A549 (cell line): ENCODE results near the gene GPBP1. TPM values are rescaled to one million over a fixed set of nuclear protein-coding genes. Genes with fewer than 3 reads are reported as not detected.

Experiments used
- ATAC-seq, 2 experiments: fragments of 200-7000 bp in 1 of 2; fragments of >200 bp in 1 of 2; cut with Nextera tagmentation in 1 of 2; cut with Tn5 transposase in 1 of 2; 3 replicates each; pipeline versions ENCODE4 v1.8.0 to v1.9.1; 2018 to 2020; ENCODE audit warnings: mild to moderate bottlenecking in 1 of 2, moderate library complexity in 1 of 2
- CTCF ChIA-PET: fragments of 300-600 bp; sonication (Branson Sonifier 250); formaldehyde crosslinking; extraction: SDS; loops from one replicate; lab custom pipeline; 2021; ENCODE audit warnings: antibody characterized with exemption, inconsistent platforms; lab: Yijun Ruan, JAX
- POLR2A ChIA-PET: fragments of 350-600 bp; formaldehyde crosslinking; extraction: SDS; loops from one replicate; lab custom pipeline; 2021; ENCODE audit warnings: antibody characterized with exemption, inconsistent platforms; lab: Yijun Ruan, JAX
- DNase-seq, 2 experiments: peaks; one replicate each; pipeline versions ENCODE4 v3.0.0 to v3.0.0-alpha.2; 2011 to 2016; ENCODE audit warnings: low read depth in 1 of 2, low spot score in 1 of 2
- FAIRE-seq: peaks from 2 replicates; lab custom pipeline; 2011; peaks lifted over from hg19 to GRCh38; lab: Jason Lieb, UNC
- H3K27ac ChIP-seq, 2 experiments: fragments of >200 bp; sonication (Bioruptor Twin); formaldehyde crosslinking; 3 replicates each; pipeline ENCODE4 v1.5.1; 2016 to 2017
- H3K4me1 ChIP-seq: fragments of >200 bp; sonication (Bioruptor Twin); formaldehyde crosslinking; 3 replicates; pipeline ENCODE4 v1.6.1; 2016
- H3K4me2 ChIP-seq: fragments of >200 bp; sonication (Bioruptor Twin); formaldehyde crosslinking; 3 replicates; pipeline ENCODE4 v1.6.1; 2016
- H3K4me3 ChIP-seq: fragments of >200 bp; sonication (Bioruptor Twin); formaldehyde crosslinking; 3 replicates; pipeline ENCODE4 v1.5.1; 2016
- H3K9me3 ChIP-seq: fragments of >200 bp; sonication (Bioruptor Twin); formaldehyde crosslinking; 3 replicates; pipeline ENCODE4 v1.6.1; 2016
- BHLHE40 ChIP-seq: IDR thresholded peaks from 2 replicates; pipeline ENCODE4 v1.6.1; 2012; ENCODE audit warnings: low read depth, low read length, inconsistent platforms
- EP300 ChIP-seq, 2 experiments: fragments of >200 bp; sonication (Bioruptor Twin); formaldehyde crosslinking; IDR thresholded peaks; 2 replicates in 1 of 2; 3 replicates in 1 of 2; pipeline ENCODE4 v1.6.1; 2016 to 2017
- ESRRA ChIP-seq: fragments of 150-350 bp; IDR thresholded peaks from 2 replicates; pipeline ENCODE4 v1.6.1; 2014; ENCODE audit warnings: mild to moderate bottlenecking, low read length, borderline replicate concordance
- FOSB ChIP-seq: fragments of 250-450 bp; sonication (Bioruptor Pico); IDR thresholded peaks from 2 replicates; pipeline ENCODE4 v1.5.0; 2020; ENCODE audit warnings: mild to moderate bottlenecking, moderate library complexity
- FOSL2 ChIP-seq, 2 experiments: fragments of 450-650 bp in 1 of 2; fragments of >200 bp in 1 of 2; sonication (Bioruptor Twin) in 1 of 2; formaldehyde crosslinking; IDR thresholded peaks; 2 replicates each; pipeline versions ENCODE4 v1.5.0 to v1.6.1; 2016 to 2020; ENCODE audit warnings: mild to moderate bottlenecking in 1 of 2, moderate library complexity in 1 of 2
- FOXS1 ChIP-seq: fragments of 250-450 bp; sonication (Bioruptor Pico); IDR thresholded peaks from 2 replicates; pipeline ENCODE4 v1.5.0; 2020; ENCODE audit warnings: mild to moderate bottlenecking, moderate library complexity
- HEYL ChIP-seq: fragments of 250-450 bp; sonication (Bioruptor Pico); IDR thresholded peaks from 2 replicates; pipeline ENCODE4 v1.8.0; 2021; ENCODE audit warnings: mild to moderate bottlenecking, moderate library complexity
- HMGXB4 ChIP-seq: fragments of 250-450 bp; sonication (Bioruptor Pico); IDR thresholded peaks from 2 replicates; pipeline ENCODE4 v1.5.0; 2021; ENCODE audit warnings: mild to moderate bottlenecking, moderate library complexity, borderline replicate concordance
- HOXB13 ChIP-seq: fragments of 250-450 bp; sonication (Bioruptor Pico); IDR thresholded peaks from 2 replicates; pipeline ENCODE4 v1.5.0; 2020; ENCODE audit warnings: low read depth, mild to moderate bottlenecking, moderate library complexity
- HOXB5 ChIP-seq: fragments of 250-450 bp; sonication (Bioruptor Pico); IDR thresholded peaks from 2 replicates; pipeline ENCODE4 v1.5.0; 2020; ENCODE audit warnings: mild to moderate bottlenecking, moderate library complexity
- MAX ChIP-seq: IDR thresholded peaks from 2 replicates; pipeline ENCODE4 v1.6.1; 2012
- MYC ChIP-seq: IDR thresholded peaks from 2 replicates; pipeline ENCODE4 v1.6.1; 2012; ENCODE audit warnings: mild to moderate bottlenecking, inconsistent platforms, low read length, improper control_type of control experiment, borderline replicate concordance
- POLR2A ChIP-seq: IDR thresholded peaks from 2 replicates; pipeline ENCODE4 v1.6.1; 2012; ENCODE audit warnings: mild to moderate bottlenecking, low read length
- POLR2AphosphoS2 ChIP-seq: conservative IDR thresholded peaks from 2 replicates; pipeline ENCODE4 v1.6.1; 2012; ENCODE audit warnings: low read length, improper control_type of control experiment, inconsistent platforms
- RFX5 ChIP-seq: fragments of 450-650 bp; IDR thresholded peaks from 2 replicates; pipeline ENCODE4 v1.7.1; 2014; ENCODE audit warnings: antibody characterized with exemption, mild to moderate bottlenecking, moderate library complexity
- TP53 ChIP-seq: fragments of 250-450 bp; sonication (Bioruptor Pico); IDR thresholded peaks from 2 replicates; pipeline ENCODE4 v1.5.0; 2021; ENCODE audit warnings: mild to moderate bottlenecking, moderate library complexity
- ZC3H11A ChIP-seq: fragments of 450-650 bp; IDR thresholded peaks from 2 replicates; pipeline ENCODE4 v1.6.1; 2014; ENCODE audit warnings: antibody characterized with exemption, mild to moderate bottlenecking
- WGBS: methylation state at CpG from one replicate; pipeline ENCODE4 v1.1.6; 2017; ENCODE audit errors: missing lambda C conversion rate; 5-methylcytosine and 5-hydroxymethylcytosine counted together
- polyA plus RNA-seq, 4 experiments: library from polyadenylated mRNA; depleted of rRNA in 3 of 4; stranded (reverse); fragments of >200 nt; fragmentation: RNase III in 1 of 4; extraction: RNeasy Plus Mini Kit Qiagen cat#74134 plus additional on column Dnase treatment in 1 of 4; gene quantifications; 2 replicates in 3 of 4; 3 replicates in 1 of 4; pipeline ENCODE4 v1.2.3, GENCODE V29; 2011 to 2017

GPBP1 gene
- polyA plus RNA-seq, 2 of the 4 experiments (the other 2 are of a cell fraction), result 31.0 to 86.0 TPM

- POLR2A ChIA-PET, result no interaction called here
- TF ChIP-seq TP53 (CRISPR knock-in tag), result no peak
- TF ChIP-seq FOSL2 (IDR thresholded peaks at IDR 0.05), result no peak
- TF ChIP-seq FOSL2 (CRISPR knock-in tag; IDR thresholded peaks at IDR 0.05), result peak; percentile 76
- no peak for TF ChIP-seq HEYL (CRISPR knock-in tag)
- no peak for TF ChIP-seq ZC3H11A
- TF ChIP-seq HOXB13, result no peak
- TF ChIP-seq BHLHE40, result peak; percentile 69
- no peak for TF ChIP-seq MAX
- CTCF ChIA-PET, result interaction anchor here (1.1 kb wide), 1 partner anchor 29 kb away, joined by 3 read pairs; no protein-coding TSS in a partner anchor
- DNase-seq (peak in 1 of 2 experiments; percentile 47), FAIRE-seq (no peak), ATAC-seq (no peak)
- 20% methylated on average over 16 of the region's 16 CpGs for WGBS
- H3K4me1 ChIP-seq, result peaks cover 10% of the 10 kb centered on the region; the same call in 2 of the 3 replicates
- H3K27ac ChIP-seq, result peak overlapping the region in 1 of 2 experiments; percentile 97; a peak in 1 of 6 replicates
- H3K4me2 ChIP-seq, result peak overlapping the region; percentile 94
- peak overlapping the region; percentile 57 for H3K4me3 ChIP-seq
- H3K9me3 ChIP-seq, result no peaks in the 10 kb centered on the region
Measured at GRCh38 chr5:57171816-57172465, 1.9 kb upstream of the GPBP1 start.

GRCh38 chr5:57172466-57173318 lies 1.2 kb upstream of the GPBP1 start:
- Histone ChIP-seq H3K4me1 (peaks cover 18% of the 10 kb centered on the region; the same call in 2 of the 3 replicates), H3K27ac (peak overlapping the region; percentile 87 to 97), H3K4me3 (peak overlapping the region; percentile 57), H3K9me3 (no peaks in the 10 kb centered on the region), H3K4me2 (peak overlapping the region; percentile 94)
- ChIA-PET CTCF (interaction anchor here (1.0 to 1.3 kb wide), 3 partner anchors 30 to 1237 kb away, joined by 3 to 7 read pairs (median 4); no protein-coding TSS in a partner anchor), POLR2A (interaction anchor here (1.2 to 1.5 kb wide), 3 partner anchors 34 to 264 kb away, joined by 6 to 20 read pairs (median 10); partner anchors contain the start of gene SETD9)
- FAIRE-seq (no peak), ATAC-seq (no peak), DNase-seq (peak in 1 of 2 experiments; percentile 33)
- TF ChIP-seq POLR2A (no peak), POLR2AphosphoS2 (no peak), MAX (0 out of 2 replicates have a peak, but pooled peaks have one; percentile 23), ESRRA (no peak), HMGXB4 (CRISPR knock-in tag) (no peak), HOXB5 (CRISPR knock-in tag) (no peak), EP300 (IDR thresholded peaks at IDR 0.05) (no peak), FOXS1 (CRISPR knock-in tag) (no peak), MYC (no peak), FOSL2 (IDR thresholded peaks at IDR 0.05) (no peak), FOSL2 (CRISPR knock-in tag; IDR thresholded peaks at IDR 0.05) (no peak), RFX5 (no peak), FOSB (CRISPR knock-in tag) (0 out of 2 replicates have a peak, but pooled peaks have one; percentile 58)
- 4% methylated on average over 21 of the region's 31 CpGs for WGBS
